ENCODE measurements around the gene C19orf73.

The C19orf73 gene, protein sequence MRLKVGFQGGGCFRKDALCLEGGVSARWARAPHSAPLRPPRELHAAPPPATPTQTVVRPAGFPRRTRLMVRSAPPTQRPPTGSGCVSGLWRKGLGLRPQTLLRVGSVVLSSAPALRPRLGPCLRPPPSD

GRCh38 chr19:49118565-49119410 lies at the start of gene C19orf73:
TSS of gene C19orf73 (minus strand) at chr19:49119143. CDS start at chr19:49119022, 121 bp downstream.
- DNase-seq (ENCODE audit: low read depth): peak; percentile 92

GRCh38 chr19:49168421-49168820 lies 49.5 kb upstream of the C19orf73 start:
- DNase-seq (ENCODE audit: low read depth): no peak

GRCh38 chr19:49167857-49168409 lies 49.0 kb upstream of the C19orf73 start:
- no peak for DNase-seq (ENCODE audit: low read depth)

GRCh38 chr19:49165865-49166301 lies 46.9 kb upstream of the C19orf73 start:
- DNase-seq (ENCODE audit: low read depth): no peak

- no peak for DNase-seq (ENCODE audit: low read depth)
Observed at GRCh38 chr19:49165111-49165750, 46.3 kb upstream of the C19orf73 start.

DNA sequence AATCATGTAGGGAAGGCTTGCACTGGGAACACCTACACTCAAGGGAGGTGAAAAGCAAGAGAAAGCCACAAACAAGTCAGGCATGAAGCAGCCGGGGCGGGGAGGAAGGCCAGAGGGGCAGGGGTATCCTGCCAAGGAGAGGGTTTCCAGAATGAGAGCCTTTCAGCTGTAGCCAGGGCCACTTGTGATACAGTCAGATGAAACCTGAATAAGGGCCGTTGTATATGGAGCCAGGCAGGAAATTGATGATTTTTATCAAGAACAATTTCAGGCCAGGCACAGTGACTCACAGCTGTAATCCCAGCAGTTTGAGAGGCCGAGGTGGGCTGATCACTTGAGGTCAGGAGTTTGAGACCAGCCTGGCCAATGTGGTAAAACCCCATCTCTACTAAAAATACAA lies 43.0 kb upstream of the C19orf73 start:
- DNase-seq (ENCODE audit: low read depth): no peak

- no peak for DNase-seq (ENCODE audit: low read depth)
Observed at GRCh38 chr19:49160450-49161189, 41.7 kb upstream of the C19orf73 start.

DNA sequence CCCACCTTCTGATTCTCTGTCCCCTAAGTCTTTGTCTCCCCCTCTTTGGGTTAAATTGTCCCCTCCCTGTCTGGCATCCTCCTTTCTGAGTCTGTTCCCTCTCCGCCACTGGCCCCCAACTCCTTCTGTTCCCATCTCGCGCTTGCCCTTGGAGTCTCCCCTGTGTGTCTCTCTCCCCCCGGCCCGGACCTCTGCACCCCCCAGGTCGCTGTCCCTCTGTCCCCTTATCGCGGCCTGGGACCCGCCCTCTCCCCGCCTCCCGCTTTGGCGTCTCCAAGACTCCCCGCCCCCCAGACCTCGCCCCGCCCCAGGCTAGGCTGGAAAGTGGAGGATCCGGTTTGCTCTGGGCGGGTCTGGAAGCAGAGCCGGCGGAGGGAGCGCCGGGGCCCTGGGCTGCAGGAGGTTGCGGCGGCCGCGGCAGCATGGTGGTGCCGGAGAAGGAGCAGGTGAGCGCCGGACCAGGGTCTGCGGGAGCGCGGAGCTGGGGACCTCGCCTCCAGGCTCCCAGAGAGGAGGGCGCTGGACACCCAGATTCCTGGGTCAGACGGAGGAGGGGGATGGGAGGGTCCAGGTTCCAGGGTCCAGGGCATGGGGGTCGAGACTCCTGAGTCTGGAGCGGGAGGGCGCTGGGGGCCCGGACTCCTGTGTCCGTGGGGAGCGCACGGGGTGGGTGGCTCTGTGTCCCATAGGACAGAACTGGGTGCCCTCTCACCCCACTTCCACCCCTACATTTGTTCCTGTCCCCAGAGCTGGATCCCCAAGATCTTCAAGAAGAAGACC lies 38.7 kb upstream of the C19orf73 start, which contains the start of gene TRPM4:
TSS of gene TRPM4 (plus strand) at position 348 of the 780 bp plus-strand sequence. CDS start at position 423, 75 bp downstream.
- DNase-seq (ENCODE audit: low read depth): peak; percentile 68

DNA sequence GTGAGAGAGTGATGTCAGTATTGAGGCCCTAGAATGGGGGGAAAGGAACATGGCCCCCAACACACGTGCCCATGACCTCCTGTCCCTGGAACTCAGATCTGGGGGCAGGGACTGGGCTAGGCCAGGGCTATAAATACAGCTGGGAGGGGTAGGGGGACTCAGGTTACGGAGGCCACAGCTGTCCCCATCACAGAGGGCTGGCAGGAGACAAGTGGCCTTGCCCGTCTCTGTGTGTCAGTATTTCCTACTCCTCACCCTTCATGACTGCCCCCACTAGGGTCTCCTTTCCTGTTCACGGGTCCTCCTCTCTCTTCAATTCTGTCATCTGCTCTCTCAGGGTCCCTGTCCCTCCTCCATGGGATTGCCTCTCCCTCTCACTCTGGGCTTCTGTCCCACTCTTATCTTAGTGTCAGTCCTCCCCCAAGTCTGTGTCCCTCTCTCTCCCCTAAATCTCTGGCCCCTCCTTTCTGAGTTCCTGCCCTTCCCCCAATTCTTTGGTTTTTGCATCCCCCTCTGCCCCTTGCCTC lies 36.9 kb upstream of the C19orf73 start:
- DNase-seq (ENCODE audit: low read depth): no peak

DNA sequence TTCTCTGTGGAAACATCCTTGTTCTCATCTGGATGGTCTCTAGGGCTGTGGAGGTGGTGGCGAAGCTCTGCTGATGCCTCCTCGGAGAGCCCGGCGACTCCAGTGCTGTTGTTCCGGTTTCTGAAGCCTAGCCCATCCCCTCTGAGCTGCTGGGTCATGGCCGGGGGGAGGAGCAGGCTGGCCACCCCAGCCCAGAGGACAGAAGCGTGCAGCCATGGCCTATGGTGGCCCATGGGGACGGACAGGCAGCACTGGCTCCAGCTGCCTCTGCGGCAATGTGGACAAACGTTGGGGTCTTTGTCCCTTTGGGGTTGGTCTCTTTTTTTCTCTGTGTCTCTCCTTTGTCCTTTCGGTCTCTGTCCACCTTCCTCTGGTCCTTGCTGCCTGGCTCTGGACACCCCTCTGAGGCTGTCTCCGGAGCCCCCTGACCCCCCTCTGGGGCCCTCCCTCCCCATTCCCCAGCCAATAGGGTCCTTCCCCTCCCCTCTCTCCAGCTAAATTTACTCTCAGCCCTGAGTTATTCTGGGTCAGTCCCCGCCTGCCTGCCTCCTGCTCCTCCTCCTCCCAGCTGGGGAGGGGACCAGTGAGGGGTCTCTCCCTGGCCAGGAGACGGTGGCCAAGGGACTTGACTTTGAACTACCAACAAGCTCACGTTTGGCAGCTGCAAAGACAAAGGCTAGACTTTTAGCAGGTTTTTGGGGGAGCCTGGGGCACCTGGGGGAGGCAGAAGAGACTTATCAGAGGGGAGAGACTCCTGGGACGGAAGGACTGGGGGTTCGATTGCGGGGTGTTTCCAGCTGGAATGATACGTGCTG lies 36.3 kb upstream of the C19orf73 start, which contains the start of gene HRC:
TSS of gene HRC (minus strand) at position 392 of the 815 bp plus-strand sequence. CDS start at position 233, 159 bp downstream.
- DNase-seq (ENCODE audit: low read depth): no peak

- DNase-seq (ENCODE audit: low read depth): no peak
Observed at GRCh38 chr19:49154279-49154678, 35.3 kb upstream of the C19orf73 start.

GRCh38 chr19:49153167-49153809 lies 34.3 kb upstream of the C19orf73 start:
- DNase-seq (ENCODE audit: low read depth): no peak

- DNase-seq (ENCODE audit: low read depth): no peak
Observed at GRCh38 chr19:49152119-49152550, 33.2 kb upstream of the C19orf73 start.

DNA sequence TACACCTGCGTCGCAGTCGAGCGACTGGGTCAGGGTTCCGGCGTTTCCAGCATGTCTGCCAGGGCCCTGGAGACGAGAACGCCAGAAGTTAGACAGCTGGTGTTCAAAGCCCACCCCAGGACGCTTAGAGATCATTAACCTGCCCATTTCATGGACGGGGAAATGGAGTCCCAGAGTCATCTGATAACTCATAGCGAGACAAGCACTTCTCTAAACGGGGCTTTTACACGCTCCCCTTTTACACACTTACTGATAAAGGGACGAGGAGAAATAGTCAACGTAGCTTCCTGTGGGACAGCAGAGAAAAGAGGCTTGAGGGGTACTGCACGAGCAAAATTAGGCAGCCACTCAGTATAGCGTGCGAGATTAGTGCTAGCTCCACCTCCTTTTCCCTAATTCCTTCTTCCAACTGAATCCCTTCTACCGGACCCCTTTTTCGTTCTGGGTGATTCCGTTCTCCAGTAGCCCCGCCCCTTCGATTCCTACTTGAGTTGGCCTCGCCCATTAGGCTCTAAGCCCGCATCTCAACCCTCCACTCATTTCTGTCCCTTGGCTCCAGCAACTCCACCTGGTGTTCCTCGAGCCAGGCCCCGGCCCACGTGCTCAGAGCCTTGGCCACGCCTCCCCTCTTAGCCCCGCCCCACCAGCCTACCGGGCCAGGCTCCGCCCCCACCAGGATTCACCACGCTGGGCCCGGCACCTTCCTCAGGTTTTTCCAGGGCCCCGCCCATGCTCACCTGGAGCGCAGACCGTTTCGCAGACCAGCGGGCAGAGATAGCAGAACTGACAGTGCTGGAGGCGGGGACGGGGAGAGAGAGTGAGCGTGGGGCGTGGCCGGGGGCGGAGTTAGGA lies 32.5 kb upstream of the C19orf73 start:
- DNase-seq (ENCODE audit: low read depth): no peak

DNA sequence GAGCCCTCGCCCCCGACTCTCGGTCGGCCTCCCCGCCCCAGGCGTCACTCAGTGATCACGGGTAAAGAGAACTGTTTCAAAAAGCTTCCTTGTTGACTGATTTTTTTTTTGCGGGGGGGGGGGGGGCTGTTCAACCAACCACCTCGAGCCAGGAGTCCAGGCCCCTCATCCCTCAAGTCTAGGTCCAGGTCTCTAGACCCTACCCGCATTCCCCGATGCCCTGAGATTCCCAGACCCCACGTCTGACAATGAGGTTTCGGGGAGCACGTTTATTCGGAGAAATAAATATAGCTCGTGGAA lies 32.0 kb upstream of the C19orf73 start:
- no peak for DNase-seq (ENCODE audit: low read depth)

- peak; percentile 75 for DNase-seq (ENCODE audit: low read depth)
Observed at GRCh38 chr19:49150106-49150943, 31.4 kb upstream of the C19orf73 start.

GRCh38 chr19:49149652-49150105 lies 30.7 kb upstream of the C19orf73 start:
- DNase-seq (ENCODE audit: low read depth): peak; percentile 84
